NT2/D1 (cell line): Measurements from ENCODE around the gene PROX2.

Source experiments
- DNase-seq: peaks from one replicate; pipeline ENCODE4 v3.0.0-alpha.2; 2011; ENCODE audit warnings: low read depth, low spot score
- H3K27me3 ChIP-seq: 2 replicates; pipeline ENCODE4 v1.6.0; 2011; ENCODE audit warnings: mild to moderate bottlenecking; ENCODE audit not compliant: insufficient read length, insufficient read depth
- H3K36me3 ChIP-seq: 2 replicates; pipeline ENCODE4 v1.6.1; 2011; ENCODE audit warnings: mild to moderate bottlenecking, low read length, mixed read lengths; ENCODE audit not compliant: insufficient read depth, insufficient read length
- H3K4me1 ChIP-seq: 2 replicates; pipeline ENCODE4 v1.5.1; 2011; ENCODE audit not compliant: insufficient read depth, insufficient read length
- H3K4me3 ChIP-seq: 2 replicates; pipeline ENCODE4 v1.5.1; 2011; ENCODE audit warnings: low read depth; ENCODE audit not compliant: insufficient read length
- H3K9ac ChIP-seq: 2 replicates; pipeline ENCODE4 v1.6.0; 2011; ENCODE audit warnings: low read depth; ENCODE audit not compliant: insufficient read length
- H3K9me3 ChIP-seq: 2 replicates; pipeline ENCODE4 v1.5.1; 2011; ENCODE audit warnings: mild to moderate bottlenecking, low read length; ENCODE audit not compliant: insufficient read depth
- SUZ12 ChIP-seq: IDR thresholded peaks from 2 replicates; pipeline ENCODE4 v1.6.1; 2011; ENCODE audit not compliant: insufficient read length, insufficient read depth; ENCODE audit errors: extremely low read depth
- YY1 ChIP-seq: IDR thresholded peaks from 2 replicates; pipeline ENCODE4 v1.6.1; 2011; ENCODE audit not compliant: insufficient read length, insufficient read depth
- ZNF274 ChIP-seq: IDR thresholded peaks from 2 replicates; pipeline ENCODE4 v1.6.1; 2011; ENCODE audit warnings: mild to moderate bottlenecking, low read depth, low read length

PROX2 gene

GRCh38 chr14:74852922-74853530 lies 22.9 kb downstream of the PROX2 start:
- Histone ChIP-seq H3K9ac (no peak overlapping the region), H3K4me1 (no peaks in the 10 kb centered on the region), H3K36me3 (no peaks in the 10 kb centered on the region), H3K9me3 (no peaks in the 10 kb centered on the region), H3K27me3 (no peaks in the 10 kb centered on the region), H3K4me3 (no peak overlapping the region)
- no peak for DNase-seq
- TF ChIP-seq ZNF274 = no peak

- no peak for DNase-seq
- Histone ChIP-seq H3K9ac (no peak overlapping the region), H3K9me3 (no peaks in the 10 kb centered on the region), H3K4me3 (no peak overlapping the region), H3K36me3 (no peaks in the 10 kb centered on the region), H3K4me1 (no peaks in the 10 kb centered on the region), H3K27me3 (no peaks in the 10 kb centered on the region)
- TF ChIP-seq ZNF274 = no peak
- no peak for TF ChIP-seq YY1
- TF ChIP-seq SUZ12 = no peak
Measured at GRCh38 chr14:74848768-74849167, 27.2 kb downstream of the PROX2 start.

- Histone ChIP-seq H3K9ac (no peak overlapping the region), H3K27me3 (no peaks in the 10 kb centered on the region), H3K4me3 (no peak overlapping the region), H3K9me3 (no peaks in the 10 kb centered on the region), H3K36me3 (no peaks in the 10 kb centered on the region), H3K4me1 (no peaks in the 10 kb centered on the region)
- no peak for DNase-seq
- no peak for TF ChIP-seq ZNF274
- TF ChIP-seq SUZ12 = no peak
- TF ChIP-seq YY1 = no peak
Measured at GRCh38 chr14:74846968-74847665, 28.8 kb downstream of the PROX2 start.

- Histone ChIP-seq H3K4me3 (no peak overlapping the region), H3K9ac (no peak overlapping the region)
- no peak for DNase-seq
Measured at GRCh38 chr14:74846168-74846567, 29.8 kb downstream of the PROX2 start.

GRCh38 chr14:74843653-74844052 lies 32.3 kb downstream of the PROX2 start:
- TF ChIP-seq SUZ12 (no peak), ZNF274 (no peak), YY1 (no peak)
- H3K9ac ChIP-seq = no peak overlapping the region
- H3K36me3 ChIP-seq = peaks cover 6% of the 10 kb centered on the region
- no peak overlapping the region for H3K4me3 ChIP-seq
- no peaks in the 10 kb centered on the region for H3K4me1 ChIP-seq
- H3K9me3 ChIP-seq = no peaks in the 10 kb centered on the region
- H3K27me3 ChIP-seq = no peaks in the 10 kb centered on the region
- no peak for DNase-seq

More at GRCh38 chr14:74846168-74846567, 29.8 kb downstream of the PROX2 start:
- Histone ChIP-seq H3K36me3 (no peaks in the 10 kb centered on the region), H3K9me3 (no peaks in the 10 kb centered on the region), H3K4me1 (no peaks in the 10 kb centered on the region), H3K27me3 (no peaks in the 10 kb centered on the region)
- TF ChIP-seq YY1 (no peak), ZNF274 (no peak), SUZ12 (no peak)

GRCh38 chr14:74841230-74842207 lies 34.4 kb downstream of the PROX2 start:
- Histone ChIP-seq H3K9me3 (no peaks in the 10 kb centered on the region), H3K27me3 (no peaks in the 10 kb centered on the region), H3K36me3 (peaks cover 6% of the 10 kb centered on the region), H3K4me1 (no peaks in the 10 kb centered on the region), H3K9ac (no peak overlapping the region), H3K4me3 (no peak overlapping the region)
- TF ChIP-seq ZNF274 (no peak), SUZ12 (no peak), YY1 (no peak)
- DNase-seq = no peak

GRCh38 chr14:74840603-74841030 lies 35.3 kb downstream of the PROX2 start:
- Histone ChIP-seq H3K4me1 (no peaks in the 10 kb centered on the region), H3K9ac (no peak overlapping the region), H3K27me3 (no peaks in the 10 kb centered on the region), H3K9me3 (no peaks in the 10 kb centered on the region), H3K36me3 (peaks cover 12% of the 10 kb centered on the region), H3K4me3 (no peak overlapping the region)
- TF ChIP-seq ZNF274 (no peak), SUZ12 (no peak), YY1 (no peak)
- no peak for DNase-seq
